ENCODE measurements around the gene ACADS.

DNA sequence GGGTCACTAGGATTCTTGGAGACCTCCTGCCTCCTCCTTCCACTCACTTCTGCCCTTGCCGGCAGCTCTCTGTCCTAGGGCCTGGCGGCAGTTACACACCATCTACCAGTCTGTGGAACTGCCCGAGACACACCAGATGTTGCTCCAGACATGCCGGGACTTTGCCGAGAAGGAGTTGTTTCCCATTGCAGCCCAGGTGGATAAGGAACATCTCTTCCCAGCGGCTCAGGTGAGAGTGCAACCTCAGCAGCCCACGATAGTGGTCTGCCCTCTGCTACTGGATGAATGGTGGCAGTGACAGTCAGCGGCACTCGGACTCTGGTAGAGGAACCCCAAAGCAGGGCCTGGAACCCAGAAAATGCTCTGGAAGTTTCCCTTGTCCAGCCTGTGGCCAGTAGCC, 1.3 kb downstream of the ACADS start:
- TF ChIP-seq, protein P1, sequence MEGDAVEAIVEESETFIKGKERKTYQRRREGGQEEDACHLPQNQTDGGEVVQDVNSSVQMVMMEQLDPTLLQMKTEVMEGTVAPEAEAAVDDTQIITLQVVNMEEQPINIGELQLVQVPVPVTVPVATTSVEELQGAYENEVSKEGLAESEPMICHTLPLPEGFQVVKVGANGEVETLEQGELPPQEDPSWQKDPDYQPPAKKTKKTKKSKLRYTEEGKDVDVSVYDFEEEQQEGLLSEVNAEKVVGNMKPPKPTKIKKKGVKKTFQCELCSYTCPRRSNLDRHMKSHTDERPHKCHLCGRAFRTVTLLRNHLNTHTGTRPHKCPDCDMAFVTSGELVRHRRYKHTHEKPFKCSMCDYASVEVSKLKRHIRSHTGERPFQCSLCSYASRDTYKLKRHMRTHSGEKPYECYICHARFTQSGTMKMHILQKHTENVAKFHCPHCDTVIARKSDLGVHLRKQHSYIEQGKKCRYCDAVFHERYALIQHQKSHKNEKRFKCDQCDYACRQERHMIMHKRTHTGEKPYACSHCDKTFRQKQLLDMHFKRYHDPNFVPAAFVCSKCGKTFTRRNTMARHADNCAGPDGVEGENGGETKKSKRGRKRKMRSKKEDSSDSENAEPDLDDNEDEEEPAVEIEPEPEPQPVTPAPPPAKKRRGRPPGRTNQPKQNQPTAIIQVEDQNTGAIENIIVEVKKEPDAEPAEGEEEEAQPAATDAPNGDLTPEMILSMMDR (IDR thresholded peaks at IDR 0.05; ENCODE audit: low read length) = no peak
- no peak for TF ChIP-seq EZH2phosphoT487 (IDR thresholded peaks at IDR 0.05; ENCODE audit: low read length)

Measured in MM.1S (cell line).